IPS-18c (cell line): Measurements from ENCODE around the gene RILPL2.
"Not testable (repeated sequence)": the region's sequence is repeated elsewhere in the genome, so short reads cannot be mapped to it uniquely, and the experiment has no call there.

Experiments
- H3K4me3 ChIP-seq: 2 replicates; pipeline ENCODE4 v1.7.0; 2013; ENCODE audit warnings: low read depth, mild to moderate bottlenecking, low read length, moderate library complexity; ENCODE audit not compliant: insufficient read depth
- H3K9me3 ChIP-seq: one replicate; pipeline ENCODE4 v1.6.1; 2013; ENCODE audit warnings: mild to moderate bottlenecking, low read length, moderate library complexity; ENCODE audit not compliant: control insufficient read depth, insufficient read depth

The RILPL2 gene

DNA sequence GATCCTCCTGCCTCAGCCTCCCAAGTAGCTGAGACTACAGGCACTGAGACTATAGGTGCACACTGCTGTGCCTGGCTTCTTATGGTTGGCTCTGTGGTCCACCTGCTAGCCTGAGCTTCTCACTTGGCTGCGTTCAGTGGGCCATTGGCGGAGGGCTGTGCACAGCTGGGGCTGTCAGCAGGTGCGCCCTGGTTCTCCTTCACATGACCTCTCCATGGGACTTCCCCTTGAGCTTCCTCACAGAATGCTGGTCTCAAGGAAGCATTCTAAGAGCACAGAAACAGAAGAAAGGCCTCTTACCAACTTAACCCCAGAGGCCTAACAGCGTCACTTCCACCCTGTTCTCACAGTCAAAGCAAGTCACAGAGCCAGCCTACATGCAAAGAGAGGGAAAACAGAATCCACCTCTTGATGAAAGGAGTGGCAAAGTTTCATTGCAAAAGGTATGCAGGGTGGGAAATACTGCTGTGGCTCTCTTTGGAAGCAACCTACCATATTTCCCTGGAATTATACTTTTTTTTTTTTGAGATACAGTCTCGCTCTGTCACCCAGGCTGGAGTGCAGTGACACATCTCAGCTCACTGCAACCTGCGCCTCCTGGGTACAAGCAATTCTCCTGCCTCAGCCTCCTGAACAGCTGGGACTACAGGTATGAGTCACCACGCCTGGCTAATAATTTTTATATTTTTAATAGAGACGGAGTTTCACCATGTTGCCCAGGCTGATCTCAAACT is 9.3 kb downstream of the RILPL2 start:
- Histone ChIP-seq H3K4me3 (no peak overlapping the region), H3K9me3 (peaks cover 2% of the 10 kb centered on the region)

DNA sequence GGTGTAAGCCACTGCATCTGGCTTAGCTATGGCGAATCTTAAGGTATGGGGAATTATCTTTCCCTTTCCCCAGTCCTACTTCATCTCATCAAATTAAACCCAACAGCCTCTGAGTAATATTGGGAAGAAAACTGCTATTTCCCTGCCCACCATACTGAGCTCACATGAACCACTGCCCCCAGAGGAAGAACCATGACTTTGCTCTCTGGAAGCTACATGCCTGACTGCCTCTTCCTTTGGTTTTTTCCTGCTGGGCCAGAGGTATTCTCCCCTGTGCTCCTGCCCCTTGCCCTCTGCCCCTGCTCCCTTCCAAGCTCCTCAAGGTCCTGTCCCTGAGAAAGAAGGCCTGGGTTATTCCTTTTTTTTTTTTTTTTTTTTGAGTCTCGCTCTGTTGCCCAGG is 15.2 kb downstream of the RILPL2 start:
- Histone ChIP-seq H3K9me3 (peaks cover 2% of the 10 kb centered on the region), H3K4me3 (no peak overlapping the region)

GRCh38 chr12:123410041-123410412 is 26.5 kb downstream of the RILPL2 start:
- Histone ChIP-seq H3K4me3 (no peak overlapping the region), H3K9me3 (no peaks in the 10 kb centered on the region)

- not testable (repeated sequence) for H3K9me3 ChIP-seq, H3K4me3 ChIP-seq
These were observed 27.0 kb downstream of the RILPL2 start for GRCh38 chr12:123409284-123410040.

GRCh38 chr12:123408619-123409018 is 27.9 kb downstream of the RILPL2 start:
- H3K4me3 ChIP-seq, H3K9me3 ChIP-seq: not testable (repeated sequence)

DNA sequence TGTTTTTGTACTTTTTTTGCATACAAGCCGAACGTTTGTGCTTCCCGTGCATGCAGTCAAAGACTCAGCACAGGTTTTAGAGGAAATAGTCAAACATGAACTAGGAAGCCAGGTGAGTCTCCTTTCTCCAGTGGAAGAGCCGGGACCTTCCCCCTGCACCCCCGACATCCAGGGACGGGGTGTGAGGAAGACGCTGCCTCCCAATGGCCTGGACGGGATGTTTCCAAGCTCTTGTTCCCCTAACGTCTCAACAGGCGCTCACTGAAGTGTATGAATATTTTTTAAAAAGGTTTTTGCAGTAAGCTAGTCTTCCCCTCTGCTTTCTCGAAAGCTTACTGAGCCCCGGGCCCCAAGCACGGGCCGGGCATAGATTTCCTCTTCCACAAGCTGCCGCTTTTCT is 28.6 kb downstream of the RILPL2 start:
- not testable (repeated sequence) for H3K4me3 ChIP-seq, H3K9me3 ChIP-seq

GRCh38 chr12:123407269-123407668 is 29.2 kb downstream of the RILPL2 start:
- H3K4me3 ChIP-seq, H3K9me3 ChIP-seq: not testable (repeated sequence)

- Histone ChIP-seq H3K4me3 (no peak overlapping the region), H3K9me3 (no peaks in the 10 kb centered on the region)
These were observed 31.9 kb downstream of the RILPL2 start for GRCh38 chr12:123404581-123404980.

DNA sequence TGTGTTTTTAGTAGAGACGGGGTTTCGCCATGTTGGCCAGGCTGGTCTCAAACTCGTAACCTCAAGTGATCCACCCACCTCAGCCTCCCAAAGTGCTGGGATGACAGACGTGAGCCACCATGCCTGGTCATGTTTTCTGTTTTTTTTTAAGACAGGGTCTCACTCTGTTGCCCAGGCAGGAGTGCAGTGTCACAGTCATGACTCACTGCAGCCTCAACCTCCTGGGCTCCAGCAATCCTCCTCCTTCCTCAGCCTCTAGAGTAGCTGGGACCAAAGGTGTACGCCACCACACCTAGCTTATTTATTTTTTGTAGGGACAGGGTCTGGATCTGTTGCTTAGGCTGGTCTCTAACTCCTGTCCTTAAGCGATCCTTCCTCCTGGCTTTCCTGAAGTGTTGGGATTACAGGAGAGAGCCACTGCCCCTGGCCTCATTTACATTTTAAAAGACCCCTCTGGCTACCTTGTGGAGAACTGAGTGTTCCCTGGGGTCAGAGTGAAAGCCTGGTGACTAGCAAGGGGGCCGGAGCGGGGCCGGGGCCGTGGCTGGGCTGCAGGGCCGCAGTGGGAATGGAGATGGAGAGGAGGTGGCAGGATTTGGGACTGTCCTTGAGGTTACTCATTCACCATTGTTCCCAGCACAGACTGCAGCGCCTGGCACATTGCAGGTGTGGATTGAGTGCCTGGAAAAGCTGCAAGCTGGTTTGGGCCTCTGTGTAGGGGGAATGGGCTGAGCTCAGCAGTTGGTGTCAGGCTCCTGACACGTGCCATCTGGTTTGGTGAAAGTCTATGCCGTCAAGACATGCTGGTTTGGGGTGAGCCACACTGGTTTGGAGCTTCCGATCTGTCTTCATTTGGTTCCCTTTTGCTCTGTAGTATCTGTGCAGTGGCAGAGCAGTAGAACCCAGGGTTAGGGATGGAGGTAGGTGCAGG is 34.5 kb downstream of the RILPL2 start:
- Histone ChIP-seq H3K4me3 (no peak overlapping the region), H3K9me3 (no peaks in the 10 kb centered on the region)

- H3K4me3 ChIP-seq, result no peak overlapping the region
These were observed 37.2 kb downstream of the RILPL2 start for GRCh38 chr12:123399255-123399617.

DNA sequence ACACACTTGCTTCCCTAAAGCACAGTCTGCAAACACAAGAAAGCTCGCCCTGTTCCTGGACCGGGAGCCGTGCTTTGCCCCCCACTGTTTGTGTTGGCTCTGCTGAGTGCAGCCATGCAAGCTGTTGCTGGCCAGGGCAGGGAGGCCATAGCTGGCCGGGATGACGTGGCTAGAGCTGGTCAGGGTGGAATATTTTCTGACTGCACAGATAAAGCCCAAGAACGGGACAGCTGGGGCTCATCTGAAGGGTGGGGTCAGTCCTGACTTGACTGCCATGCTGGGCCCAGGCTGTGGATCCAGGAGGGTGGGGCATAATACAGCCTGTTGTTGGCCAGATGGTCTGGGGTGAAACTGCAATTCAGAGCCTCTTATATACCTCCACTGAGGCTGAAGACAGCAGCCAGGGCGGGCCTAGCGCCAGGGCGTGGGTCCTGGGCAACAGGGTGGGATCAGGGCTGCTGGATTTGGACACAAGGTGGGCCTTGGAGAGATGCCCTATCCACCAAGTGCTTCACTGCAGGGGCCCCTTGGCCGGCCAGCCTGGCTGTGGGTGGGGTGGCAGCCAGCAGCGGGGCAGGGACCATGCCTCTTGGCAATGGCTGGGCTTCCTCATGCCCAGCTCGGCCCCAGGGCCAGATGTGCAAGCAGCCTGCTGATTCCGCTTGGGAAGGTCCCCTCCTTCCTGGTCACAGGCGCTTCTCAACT is 37.8 kb downstream of the RILPL2 start:
- no peak overlapping the region for H3K4me3 ChIP-seq
- no peaks in the 10 kb centered on the region for H3K9me3 ChIP-seq

More at GRCh38 chr12:123399255-123399617, 37.2 kb downstream of the RILPL2 start:
- no peaks in the 10 kb centered on the region for H3K9me3 ChIP-seq

DNA sequence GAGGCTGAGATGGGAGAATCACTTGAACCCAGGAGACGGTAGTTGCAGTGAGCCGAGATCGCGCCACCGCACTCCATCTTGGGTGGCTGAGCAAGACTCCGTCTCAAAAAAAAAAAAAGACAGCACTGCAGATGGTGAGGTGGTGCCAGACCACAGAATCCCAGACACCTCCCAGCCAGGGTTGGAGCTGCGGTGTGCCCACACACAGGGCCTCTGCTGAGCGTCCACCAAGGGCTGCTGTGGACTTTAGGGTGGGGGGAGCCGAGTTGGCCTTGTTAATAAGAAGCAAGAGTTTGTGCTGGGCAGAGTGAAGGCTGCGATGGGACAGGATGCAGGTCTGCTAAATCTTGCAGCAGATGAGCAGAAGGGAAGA is 38.3 kb downstream of the RILPL2 start:
- Histone ChIP-seq H3K4me3 (no peak overlapping the region), H3K9me3 (no peaks in the 10 kb centered on the region)

GRCh38 chr12:123397400-123397799 is 39.1 kb downstream of the RILPL2 start:
- Histone ChIP-seq H3K9me3 (no peaks in the 10 kb centered on the region), H3K4me3 (no peak overlapping the region)

- H3K4me3 ChIP-seq, result no peak overlapping the region
- no peaks in the 10 kb centered on the region for H3K9me3 ChIP-seq
These were observed 39.5 kb downstream of the RILPL2 start for GRCh38 chr12:123396954-123397353.

GRCh38 chr12:123396543-123396942 is 39.9 kb downstream of the RILPL2 start:
- Histone ChIP-seq H3K9me3 (no peaks in the 10 kb centered on the region), H3K4me3 (no peak overlapping the region)

GRCh38 chr12:123395236-123395635 is 41.2 kb downstream of the RILPL2 start:
- H3K9me3 ChIP-seq, result no peaks in the 10 kb centered on the region
- H3K4me3 ChIP-seq, result no peak overlapping the region

DNA sequence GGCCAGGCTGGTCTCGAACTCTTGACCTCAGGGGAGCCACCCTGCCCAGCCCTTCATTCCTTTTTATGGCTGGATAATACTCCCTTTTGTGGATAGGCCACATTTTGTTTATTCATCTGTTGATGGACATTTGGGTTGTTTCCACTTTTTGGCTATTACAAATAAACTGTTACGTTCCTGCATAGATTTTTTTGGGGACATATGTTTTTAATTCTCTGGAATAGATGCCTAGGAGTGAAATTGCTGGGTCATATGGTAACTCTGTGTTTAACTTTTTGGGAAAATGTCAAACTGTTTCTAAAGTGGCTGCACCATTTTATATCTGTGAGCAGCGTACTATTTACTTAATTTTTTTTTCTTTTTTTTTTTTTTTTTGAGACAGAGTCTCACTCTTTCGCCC is 42.7 kb downstream of the RILPL2 start:
- H3K9me3 ChIP-seq, result no peaks in the 10 kb centered on the region
- H3K4me3 ChIP-seq, result no peak overlapping the region
